ENCODE results near the gene PMIS2.

The PMIS2 gene

GRCh38 chr19:35636651-35637050 is 50.7 kb downstream of the PMIS2 start:
- no peak for DNase-seq
